Stomach (tissue), 9 donors: ENCODE results near the gene NFKBIB. TPM values are rescaled to one million over a fixed set of nuclear protein-coding genes. Genes with fewer than 3 reads are reported as not detected.
A peak's percentile ranks its signal among the peaks of the same experiment; 100 is the strongest.
"Not testable (repeated sequence)": the region's sequence is repeated elsewhere in the genome, so short reads cannot be mapped to it uniquely, and the experiment has no call there.

ENCODE experiments used
- DNase-seq, 2 donors: peaks; one replicate each; pipeline versions ENCODE4 v3.0.0 to v3.0.0-alpha.2; 2013 to 2019
- H3K27ac ChIP-seq, 5 donors: fragments of 200-600 bp in 4 of 5; sonication (generic) in 4 of 5; one replicate each; pipeline ENCODE4 v1.5.1; 2013 to 2019; ENCODE audit warnings: mild to moderate bottlenecking in 1 of 5, moderate library complexity in 1 of 5
- H3K27me3 ChIP-seq, 3 donors: fragments of 200-600 bp; sonication (generic); one replicate each; pipeline ENCODE4 v1.5.1; 2017 to 2019; ENCODE audit warnings: mixed run types in 1 of 3
- H3K36me3 ChIP-seq, 4 donors: fragments of 200-600 bp; sonication (generic); 1 replicate in 3 of 4; 2 replicates in 1 of 4; pipeline ENCODE4 v1.5.1; 2016 to 2019
- H3K4me1 ChIP-seq, 4 donors: fragments of 200-600 bp; sonication (generic); one replicate each; pipeline ENCODE4 v1.5.1; 2016 to 2019
- H3K4me3 ChIP-seq, 4 donors: fragments of 200-600 bp; sonication (generic) in 3 of 4; one replicate each; pipeline ENCODE4 v1.5.1; 2016 to 2019; ENCODE audit warnings: mild to moderate bottlenecking in 1 of 4
- H3K9me3 ChIP-seq, 4 donors: fragments of 200-600 bp; sonication (generic); one replicate each; pipeline ENCODE4 v1.5.1; 2016 to 2019
- CTCF ChIP-seq, 7 experiments: fragments of 450-650 bp in 4 of 7; fragments of 200-600 bp in 3 of 7; sonication (generic) in 3 of 7; IDR thresholded peaks; one replicate each; pipeline ENCODE4 v1.5.1; 2016 to 2019; ENCODE audit warnings: antibody characterized with exemption in 7 of 7, control low read depth in 2 of 7, mild to moderate bottlenecking in 1 of 7
- EP300 ChIP-seq: sonication (generic); formaldehyde crosslinking; IDR thresholded peaks from one replicate; pipeline ENCODE4 v1.6.1; 2017; ENCODE audit warnings: antibody characterized with exemption
- POLR2A ChIP-seq, 4 donors: fragments of 450-650 bp; IDR thresholded peaks; one replicate each; pipeline ENCODE4 v1.6.1; 2016; ENCODE audit warnings: antibody characterized with exemption in 4 of 4, control low read depth in 2 of 4, mild to moderate bottlenecking in 1 of 4, moderate library complexity in 1 of 4
- POLR2AphosphoS5 ChIP-seq, 3 donors: sonication (generic); formaldehyde crosslinking; IDR thresholded peaks; one replicate each; pipeline ENCODE4 v1.6.1; 2016; ENCODE audit warnings: antibody characterized with exemption in 3 of 3
- WGBS, 5 donors: extraction: QIAGEN DNeasy Blood & Tissue Kit in 3 of 5; methylation state at CpG; one replicate each; pipeline versions ENCODE4 v1.1.5 to v1.1.7; 2013 to 2018; 5-methylcytosine and 5-hydroxymethylcytosine counted together
- intact Hi-C: fragments of 100-400 bp; cut with DNase I; formaldehyde crosslinking; loops from one replicate; pipeline ENCODE4 v1.15.1; 2023; ENCODE audit warnings: low total_unique reads
- polyA plus RNA-seq, 3 donors: library from polyadenylated mRNA; stranded (reverse); fragments of 200-250 nt; gene quantifications; one replicate each; pipeline ENCODE4 v1.2.3, GENCODE V29; 2013
- total RNA-seq, 5 donors: library from RNA; depleted of rRNA; stranded (reverse); fragments of >200 nt; gene quantifications; one replicate each; pipeline versions ENCODE4 v1.1.0 to v1.2.3, GENCODE V29; 2014 to 2016
- donor health status: healthy with polysubstance abuse.
- donor health status: Bipolar disorder and iron deficiency.
- donor health status: healthy.

Gene NFKBIB
- total and polyA plus RNA-seq, 8 donors, result 5.4 to 93.3 (median 29.6) TPM; not detected in 1

GRCh38 chr19:38856813-38857212 is 43.0 kb upstream of the NFKBIB start:
- TF ChIP-seq POLR2AphosphoS5 (IDR thresholded peaks at IDR 0.05), result no peak
- no peak for TF ChIP-seq EP300
- TF ChIP-seq POLR2A (IDR thresholded peaks at IDR 0.05), result no peak
- no peak for TF ChIP-seq CTCF (IDR thresholded peaks at IDR 0.05)
- WGBS, 5 donors, result 76 to 88% (median 82%) methylated on average over 3 of the region's 3 CpGs
- Histone ChIP-seq H3K4me3 (no peak overlapping the region), H3K9me3 (no peaks in the 10 kb centered on the region), H3K4me1 (peaks cover 5 to 24% (median 15%) of the 10 kb centered on the region in 4 donors), H3K27me3 (no peaks in the 10 kb centered on the region), H3K36me3 (no peaks in the 10 kb centered on the region), H3K27ac (peak overlapping the region in 1 of 5 donors; percentile 56)
- no peak for DNase-seq
- intact Hi-C loops, result no loop called here

- H3K27me3 ChIP-seq, DNase-seq, H3K4me3 ChIP-seq, H3K9me3 ChIP-seq, H3K36me3 ChIP-seq, intact Hi-C loops: not testable (repeated sequence)
- WGBS, 5 donors, result 61 to 70% (median 64%) methylated on average over 21 of the region's 21 CpGs
- peaks cover 7 to 34% (median 31%) of the 10 kb centered on the region in 4 donors for H3K4me1 ChIP-seq
- peak overlapping the region in 1 of 5 donors; percentile 20 for H3K27ac ChIP-seq
Observed at GRCh38 chr19:38859631-38860204, 40.1 kb upstream of the NFKBIB start.

GRCh38 chr19:38861368-38861767 is 38.4 kb upstream of the NFKBIB start:
- Histone ChIP-seq H3K36me3 (no peaks in the 10 kb centered on the region), H3K9me3 (no peaks in the 10 kb centered on the region), H3K4me3 (no peak overlapping the region), H3K27me3 (no peaks in the 10 kb centered on the region), H3K4me1 (peaks cover 7 to 46% (median 38%) of the 10 kb centered on the region in 4 donors), H3K27ac (no peak overlapping the region)
- no peak for DNase-seq
- WGBS, 5 donors, result 90 to 100% (median 98%) methylated on average over 3 of the region's 3 CpGs
- TF ChIP-seq CTCF (IDR thresholded peaks at IDR 0.05), result no peak
- no peak for TF ChIP-seq POLR2AphosphoS5 (IDR thresholded peaks at IDR 0.05)
- no peak for TF ChIP-seq EP300
- no peak for TF ChIP-seq POLR2A (IDR thresholded peaks at IDR 0.05)
- intact Hi-C loops, result no loop called here

GRCh38 chr19:38862321-38863059 is 37.3 kb upstream of the NFKBIB start:
- H3K4me1 ChIP-seq, result peaks cover 7 to 41% (median 35%) of the 10 kb centered on the region in 4 donors
- TF ChIP-seq EP300 (no peak), POLR2A (IDR thresholded peaks at IDR 0.05) (no peak), POLR2AphosphoS5 (IDR thresholded peaks at IDR 0.05) (no peak), CTCF (IDR thresholded peaks at IDR 0.05) (no peak)
- peak in 1 of 2 donors; percentile 81 for DNase-seq
- no peaks in the 10 kb centered on the region for H3K36me3 ChIP-seq
- H3K27ac ChIP-seq, result peak overlapping the region in 4 of 5 donors; percentile 5 to 66 (median 44)
- H3K4me3 ChIP-seq, result no peak overlapping the region
- WGBS, 5 donors, result 52 to 62% (median 55%) methylated on average over 10 of the region's 10 CpGs
- H3K9me3 ChIP-seq, result no peaks in the 10 kb centered on the region
- intact Hi-C loops, result no loop called here
- no peaks in the 10 kb centered on the region for H3K27me3 ChIP-seq
